Activated T-helper 1 cell treated with anti-CD3 and anti-CD28 coated beads, Interleukin-2, amount 50 U/mL, for 16 hours (primary cell): ENCODE measurements around the gene HMGCL.

Source experiments
- DNase-seq, 2 donors: peaks; one replicate each; pipeline ENCODE4 v3.0.0-alpha.2; 2020; ENCODE audit warnings: low read depth in 1 of 2, low spot score in 1 of 2

Gene HMGCL

GRCh38 chr1:23779826-23780371 is 45.3 kb downstream of the HMGCL start:
- DNase-seq: no peak

GRCh38 chr1:23777979-23778814 is 47.0 kb downstream of the HMGCL start, which contains the start of gene PITHD1:
PITHD1 (plus strand) TSS chr1:23778418; CDS start chr1:23778516, 98 bp downstream.
- DNase-seq: peak; percentile 46 to 74

- DNase-seq: no peak
Observed at GRCh38 chr1:23776217-23776616, 49.0 kb downstream of the HMGCL start.

GRCh38 chr1:23774174-23774880 is 50.9 kb downstream of the HMGCL start:
- no peak for DNase-seq

- no peak for DNase-seq
Observed at GRCh38 chr1:23772854-23773242, 52.4 kb downstream of the HMGCL start.

GRCh38 chr1:23772049-23772853 is 53.0 kb downstream of the HMGCL start:
- DNase-seq: peak; percentile 68 to 80

- DNase-seq: no peak
Observed at GRCh38 chr1:23768733-23769132, 56.5 kb downstream of the HMGCL start.

- no peak for DNase-seq
Observed at GRCh38 chr1:23763041-23763577, 62.1 kb downstream of the HMGCL start.

GRCh38 chr1:23759277-23759676 is 66.0 kb downstream of the HMGCL start:
- DNase-seq: no peak

GRCh38 chr1:23757812-23758211 is 67.4 kb downstream of the HMGCL start:
- no peak for DNase-seq

- no peak for DNase-seq
Observed at GRCh38 chr1:23756676-23757075, 68.6 kb downstream of the HMGCL start.

GRCh38 chr1:23752909-23753308 is 72.3 kb downstream of the HMGCL start:
- no peak for DNase-seq
